H1 (cell line): ENCODE measurements around the gene EPYC. TPM values are rescaled to one million over a fixed set of nuclear protein-coding genes. Genes with fewer than 3 reads are reported as not detected.

Experiments used
- CTCF ChIA-PET: fragments of 300-600 bp; sonication (Branson Sonifier 250); formaldehyde crosslinking; loops from one replicate; lab custom pipeline; 2021; ENCODE audit not compliant: partially characterized antibody; lab: Charles Lee
- POLR2A ChIA-PET: fragments of 300-600 bp; sonication (Branson Sonifier 250); formaldehyde crosslinking; loops from one replicate; lab custom pipeline; 2021; ENCODE audit warnings: inconsistent platforms; ENCODE audit not compliant: partially characterized antibody; lab: Charles Lee
- DNase-seq, 2 experiments: peaks; one replicate each; pipeline versions ENCODE4 v3.0.0 to v3.0.0-alpha.2; 2010 to 2022; ENCODE audit warnings: low spot score in 2 of 2, low read depth in 1 of 2, mixed read lengths in 1 of 2
- FAIRE-seq: peaks from 2 replicates; lab custom pipeline; 2011; peaks lifted over from hg19 to GRCh38; lab: Jason Lieb, UNC
- H2AFZ ChIP-seq: 2 replicates; pipeline ENCODE4 v1.8.1; 2012; ENCODE audit warnings: low read length, inconsistent platforms
- H2AK5ac ChIP-seq: 2 replicates; pipeline ENCODE4 v1.6.1; 2013; ENCODE audit warnings: low read depth, low read length
- H2BK120ac ChIP-seq: replicated peaks from 2 replicates; pipeline ENCODE3; 2013; ENCODE audit warnings: low read depth, low read length, inconsistent platforms
- H2BK12ac ChIP-seq: 2 replicates; pipeline ENCODE4 v1.6.1; 2013; ENCODE audit warnings: low read depth, low read length
- H2BK15ac ChIP-seq: 2 replicates; pipeline ENCODE4 v1.6.1; 2013; ENCODE audit warnings: low read length
- H2BK20ac ChIP-seq: 2 replicates; pipeline ENCODE4 v1.6.1; 2013; ENCODE audit warnings: low read length
- H2BK5ac ChIP-seq: 2 replicates; pipeline ENCODE4 v1.6.1; 2013; ENCODE audit warnings: low read depth, low read length
- H3K14ac ChIP-seq: 2 replicates; pipeline ENCODE4 v1.6.1; 2013; ENCODE audit warnings: inconsistent platforms; ENCODE audit not compliant: insufficient read length
- H3K18ac ChIP-seq: 2 replicates; pipeline ENCODE4 v1.6.1; 2013; ENCODE audit warnings: low read length; ENCODE audit errors: extremely low read depth
- H3K23ac ChIP-seq: 2 replicates; pipeline ENCODE4 v1.6.1; 2013; ENCODE audit warnings: inconsistent platforms; ENCODE audit not compliant: insufficient read length
- H3K23me2 ChIP-seq: 2 replicates; pipeline ENCODE4 v1.6.1; 2013; ENCODE audit warnings: low read depth, low read length
- H3K27ac ChIP-seq: 2 replicates; pipeline ENCODE4 v1.6.1; 2011; ENCODE audit warnings: low read depth, low read length, inconsistent platforms
- H3K27me3 ChIP-seq, 4 experiments: replicated peaks in 1 of 4; 1 replicate in 1 of 4; 2 replicates in 3 of 4; pipeline versions ENCODE4 v1.6.1 to v1.8.1; 2011 to 2013; ENCODE audit warnings: low read length in 3 of 4, mild to moderate bottlenecking in 3 of 4, inconsistent platforms in 2 of 4, mixed read lengths in 2 of 4, moderate library complexity in 1 of 4; ENCODE audit not compliant: control insufficient read depth in 3 of 4, insufficient read depth in 3 of 4; ENCODE audit errors: extremely low read depth in 1 of 4
- H3K36me3 ChIP-seq, 4 experiments: 2 replicates each; pipeline versions ENCODE4 v1.6.1 to v1.8.1; 2011 to 2013; ENCODE audit warnings: mild to moderate bottlenecking in 4 of 4, low read length in 3 of 4, moderate library complexity in 2 of 4, control low read depth in 1 of 4, inconsistent platforms in 1 of 4; ENCODE audit not compliant: insufficient read depth in 4 of 4, control insufficient read depth in 2 of 4
- H3K4ac ChIP-seq: replicated peaks from 2 replicates; pipeline ENCODE3; 2013; ENCODE audit warnings: low read length, low read depth, mixed read lengths, inconsistent platforms; ENCODE audit not compliant: insufficient read length
- H3K4me1 ChIP-seq, 4 experiments: replicated peaks in 1 of 4; 1 replicate in 1 of 4; 2 replicates in 3 of 4; pipeline versions ENCODE4 v1.6.1 to v1.8.1; 2011 to 2013; ENCODE audit warnings: low read length in 3 of 4, inconsistent platforms in 2 of 4, mixed read lengths in 1 of 4; ENCODE audit not compliant: insufficient read depth in 4 of 4, control insufficient read depth in 3 of 4
- H3K4me2 ChIP-seq, 2 experiments: 2 replicates each; pipeline versions ENCODE4 v1.6.1 to v1.8.1; 2011 to 2013; ENCODE audit warnings: low read depth in 2 of 2, low read length in 2 of 2, control low read depth in 1 of 2, inconsistent platforms in 1 of 2, mild to moderate bottlenecking in 1 of 2; ENCODE audit not compliant: insufficient read depth in 1 of 2
- H3K4me3 ChIP-seq, 4 experiments: fragments of 200-600, 300-600 bp in 1 of 4; sonication (generic), shearing (Covaris generic), sonication (Bioruptor Twin) in 1 of 4; 2 replicates each; pipeline versions ENCODE4 v1.5.1 to v1.8.1; 2011 to 2016; ENCODE audit warnings: low read length in 4 of 4, low read depth in 3 of 4, control low read depth in 2 of 4, inconsistent platforms in 2 of 4, mild to moderate bottlenecking in 2 of 4, mixed read lengths in 1 of 4, moderate library complexity in 1 of 4; ENCODE audit not compliant: insufficient read depth in 2 of 4; ENCODE audit errors: extremely low read depth in 1 of 4
- H3K56ac ChIP-seq: replicated peaks from 2 replicates; pipeline ENCODE3; 2013; ENCODE audit warnings: low read depth, mild to moderate bottlenecking, mixed read lengths, low read length, inconsistent platforms; ENCODE audit not compliant: insufficient read length
- H3K79me1 ChIP-seq: 2 replicates; pipeline ENCODE4 v1.6.1; 2013; ENCODE audit warnings: low read depth, low read length, control low read depth
- H3K79me2 ChIP-seq, 2 experiments: 2 replicates each; pipeline versions ENCODE4 v1.6.1 to v1.8.1; 2012 to 2013; ENCODE audit warnings: low read length in 2 of 2, mild to moderate bottlenecking in 2 of 2, inconsistent platforms in 1 of 2; ENCODE audit not compliant: insufficient read depth in 2 of 2, control insufficient read depth in 1 of 2
- H3K9ac ChIP-seq, 4 experiments: replicated peaks in 1 of 4; 1 replicate in 1 of 4; 2 replicates in 3 of 4; pipeline versions ENCODE4 v1.6.1 to v1.8.1; 2011 to 2013; ENCODE audit warnings: low read depth in 3 of 4, low read length in 3 of 4, control low read depth in 2 of 4, mild to moderate bottlenecking in 2 of 4, moderate library complexity in 2 of 4, inconsistent platforms in 1 of 4; ENCODE audit errors: extremely low read depth in 1 of 4
- H3K9me3 ChIP-seq, 2 experiments: 2 replicates each; pipeline versions ENCODE4 v1.6.1 to v1.8.1; 2012 to 2013; ENCODE audit warnings: mild to moderate bottlenecking in 2 of 2, moderate library complexity in 2 of 2, control low read depth in 1 of 2, inconsistent platforms in 1 of 2, low read depth in 1 of 2, low read length in 1 of 2, mixed read lengths in 1 of 2; ENCODE audit not compliant: insufficient read depth in 2 of 2
- H4K20me1 ChIP-seq, 2 experiments: replicated peaks in 1 of 2; 2 replicates each; pipeline versions ENCODE3 to v1.8.1; 2011 to 2013; ENCODE audit warnings: inconsistent platforms in 2 of 2, low read length in 2 of 2, mild to moderate bottlenecking in 1 of 2; ENCODE audit not compliant: insufficient read depth in 2 of 2, control insufficient read depth in 1 of 2
- H4K5ac ChIP-seq: 2 replicates; pipeline ENCODE4 v1.6.1; 2013; ENCODE audit warnings: low read length, low read depth, mixed read lengths, inconsistent platforms; ENCODE audit not compliant: insufficient read length
- H4K8ac ChIP-seq: 2 replicates; pipeline ENCODE4 v1.8.0; 2013; ENCODE audit warnings: mild to moderate bottlenecking, moderate library complexity, low read length, inconsistent platforms; ENCODE audit not compliant: insufficient read depth; ENCODE audit errors: extremely low read depth
- H4K91ac ChIP-seq: replicated peaks from 2 replicates; pipeline ENCODE3; 2013; ENCODE audit warnings: low read length, mixed read lengths, inconsistent platforms; ENCODE audit not compliant: insufficient read length
- CEBPB ChIP-seq: IDR thresholded peaks from 2 replicates; pipeline ENCODE4 v1.6.1; 2012; ENCODE audit warnings: low read depth, low read length
- CHD2 ChIP-seq: IDR thresholded peaks from 2 replicates; pipeline ENCODE4 v1.6.1; 2012; ENCODE audit warnings: low read length, improper control_type of control experiment
- EZH2 ChIP-seq: fragments of 200-600 bp; sonication (generic); IDR thresholded peaks from 2 replicates; pipeline ENCODE4 v1.7.1; 2012; ENCODE audit warnings: low read depth, mild to moderate bottlenecking, moderate library complexity, low read length, inconsistent platforms; ENCODE audit not compliant: severe bottlenecking
- KDM1A ChIP-seq: fragments of 200-600, 300-600 bp; sonication (generic); IDR thresholded peaks from 2 replicates; pipeline ENCODE4 v1.7.1; 2016; ENCODE audit warnings: mild to moderate bottlenecking, low read length, borderline replicate concordance
- KDM5A ChIP-seq: fragments of 200-600 bp; IDR thresholded peaks from 2 replicates; pipeline ENCODE4 v1.7.1; 2012; ENCODE audit warnings: mild to moderate bottlenecking, low read length, inconsistent platforms, mixed read lengths
- MAFK ChIP-seq: IDR thresholded peaks from 2 replicates; pipeline ENCODE4 v1.6.1; 2012; ENCODE audit warnings: low read depth, mild to moderate bottlenecking, improper control_type of control experiment, low read length
- NRF1 ChIP-seq: IDR thresholded peaks from 2 replicates; pipeline ENCODE4 v1.6.1; 2011; ENCODE audit warnings: mild to moderate bottlenecking, low read depth, low read length, improper control_type of control experiment
- SIN3A ChIP-seq, 2 experiments: IDR thresholded peaks in 1 of 2; conservative IDR thresholded peaks in 1 of 2; 2 replicates each; pipeline ENCODE4 v1.6.1; 2011 to 2012; ENCODE audit warnings: low read length in 2 of 2, improper control_type of control experiment in 1 of 2, low read depth in 1 of 2, mild to moderate bottlenecking in 1 of 2
- SIX5 ChIP-seq: IDR thresholded peaks from 2 replicates; pipeline ENCODE4 v1.6.1; 2011; ENCODE audit warnings: mild to moderate bottlenecking, low read depth, low read length
- SP1 ChIP-seq: IDR thresholded peaks from 2 replicates; pipeline ENCODE4 v1.6.1; 2011; ENCODE audit warnings: low read depth, low read length
- SP4 ChIP-seq: IDR thresholded peaks from 2 replicates; pipeline ENCODE4 v1.6.1; 2012; ENCODE audit warnings: low read length, inconsistent platforms
- TAF7 ChIP-seq: optimal IDR thresholded peaks from 2 replicates; pipeline ENCODE3; 2011; ENCODE audit warnings: low read depth, mild to moderate bottlenecking, inconsistent platforms, low read length, moderate library complexity, borderline replicate concordance
- TBP ChIP-seq: IDR thresholded peaks from 2 replicates; pipeline ENCODE4 v1.6.1; 2011; ENCODE audit warnings: low read depth, low read length, improper control_type of control experiment
- TCF12 ChIP-seq: IDR thresholded peaks from 2 replicates; pipeline ENCODE4 v1.6.1; 2011; ENCODE audit warnings: low read depth, mild to moderate bottlenecking, low read length
- TEAD4 ChIP-seq: IDR thresholded peaks from 2 replicates; pipeline ENCODE4 v1.6.1; 2012; ENCODE audit warnings: low read depth, low read length, inconsistent platforms, mixed read lengths
- WGBS, 2 experiments: shearing (Covaris generic) in 1 of 2; methylation state at CpG; one replicate each; pipeline versions ENCODE4 v1.1.6 to v1.1.7; 2013 to 2015; ENCODE audit warnings: low lambda C conversion rate in 2 of 2, mixed read lengths in 2 of 2, inconsistent platforms in 1 of 2, low coverage in 1 of 2, missing lambda C conversion rate in 1 of 2; ENCODE audit not compliant: insufficient replicate concordance in 2 of 2, insufficient coverage in 1 of 2, insufficient read length in 1 of 2; ENCODE audit errors: extremely low coverage in 1 of 2, missing lambda C conversion rate in 1 of 2; 5-methylcytosine and 5-hydroxymethylcytosine counted together
- polyA plus RNA-seq, 7 experiments: library from polyadenylated mRNA; depleted of rRNA in 3 of 7; stranded (reverse) in 5 of 7; unstranded in 2 of 7; fragments of >200 nt in 5 of 7; fragments of 200-250 nt in 2 of 7; gene quantifications; 1 replicate in 5 of 7; 2 replicates in 1 of 7; 4 replicates in 1 of 7; pipeline versions ENCODE4 v1.2.1 to v1.2.3, GENCODE V29; 2011 to 2013; ENCODE audit warnings: missing spikeins in 2 of 7, mixed read lengths in 2 of 7
- total RNA-seq: library from RNA; stranded (reverse); fragmentation: NEBNext Ultra II Directional; extraction: Animal tissue kit (Norgen Biotek cat#: 25700); gene quantifications from 2 replicates; pipeline ENCODE4 v1.2.1, GENCODE V29; 2021
- TF ChIP-seq, protein P1 (sequence below): IDR thresholded peaks from 2 replicates; pipeline ENCODE4 v1.6.1; 2011; ENCODE audit warnings: low read depth, mild to moderate bottlenecking, low read length; ENCODE audit not compliant: insufficient read depth

Gene EPYC
- total and polyA plus RNA-seq, 2 of the 8 experiments (the other 6 are each of a cell fraction or from before 2014, with no cell fraction given): not detected

GRCh38 chr12:90937651-90938050 lies 67.1 kb downstream of the EPYC start:
- Histone ChIP-seq H3K4ac (no peak overlapping the region), H3K36me3 (no peaks in the 10 kb centered on the region), H4K8ac (no peak overlapping the region), H3K79me1 (no peaks in the 10 kb centered on the region), H3K4me1 (no peaks in the 10 kb centered on the region), H4K91ac (no peak overlapping the region), H3K4me3 (no peak overlapping the region), H3K79me2 (no peaks in the 10 kb centered on the region), H2BK120ac (no peak overlapping the region), H3K56ac (no peak overlapping the region), H3K9ac (no peak overlapping the region), H3K23me2 (no peaks in the 10 kb centered on the region), H3K9me3 (no peaks in the 10 kb centered on the region), H3K18ac (no peak overlapping the region), H3K27me3 (no peaks in the 10 kb centered on the region), H4K20me1 (no peaks in the 10 kb centered on the region), H3K27ac (no peak overlapping the region), H3K4me2 (no peak overlapping the region), H2BK15ac (no peak overlapping the region), H2BK20ac (no peak overlapping the region), H4K5ac (no peak overlapping the region), H3K14ac (no peak overlapping the region), H2BK12ac (no peak overlapping the region)
- CTCF ChIA-PET: interaction anchor here (0.8 to 1.2 kb wide), 3 partner anchors 8 to 1395 kb away, joined by 3 to 4 read pairs (median 3); no protein-coding TSS in a partner anchor
- DNase-seq (no peak), FAIRE-seq (no peak)
- 77% methylated on average over 2 of the region's 2 CpGs; no CpG with 5 or more reads in 1 of the 2 experiments for WGBS, 2 experiments
- TF ChIP-seq CEBPB: no peak
- TF ChIP-seq NRF1: no peak
- no peak for TF ChIP-seq TCF12
- TF ChIP-seq SP1: no peak
- TF ChIP-seq, protein P1, sequence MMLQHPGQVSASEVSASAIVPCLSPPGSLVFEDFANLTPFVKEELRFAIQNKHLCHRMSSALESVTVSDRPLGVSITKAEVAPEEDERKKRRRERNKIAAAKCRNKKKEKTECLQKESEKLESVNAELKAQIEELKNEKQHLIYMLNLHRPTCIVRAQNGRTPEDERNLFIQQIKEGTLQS: no peak
- TF ChIP-seq SP4: no peak
- TF ChIP-seq TAF7: no peak
- TF ChIP-seq CHD2: no peak
- no peak for TF ChIP-seq KDM1A
- no peak for TF ChIP-seq EZH2
- no peak for TF ChIP-seq MAFK
- TF ChIP-seq KDM5A: no peak
- no peak for TF ChIP-seq SIX5
- no peak for TF ChIP-seq TEAD4
- TF ChIP-seq TBP: no peak
- TF ChIP-seq SIN3A (conservative IDR thresholded peaks at IDR 0.05 in 1 of 2, IDR thresholded peaks at IDR 0.05 in 1 of 2; ENCODE audit: low read depth in 1 of 2, low read length in 2 of 2): no peak
- TF ChIP-seq, all 59 proteins: peak for 0
- H2BK5ac ChIP-seq: no peak overlapping the region
- no peak overlapping the region for H2AK5ac ChIP-seq
- no peak overlapping the region for H3K23ac ChIP-seq
- POLR2A ChIA-PET: no interaction called here
- no peak overlapping the region for H2AFZ ChIP-seq
